ENCODE data around the gene OR51E1. TPM values are rescaled to one million over a fixed set of nuclear protein-coding genes. Genes with fewer than 3 reads are reported as not detected.

Gene OR51E1
- total and polyA plus RNA-seq, 10 donors, result 0.04 to 0.18 (median 0.06) TPM; not detected in 7

DNA sequence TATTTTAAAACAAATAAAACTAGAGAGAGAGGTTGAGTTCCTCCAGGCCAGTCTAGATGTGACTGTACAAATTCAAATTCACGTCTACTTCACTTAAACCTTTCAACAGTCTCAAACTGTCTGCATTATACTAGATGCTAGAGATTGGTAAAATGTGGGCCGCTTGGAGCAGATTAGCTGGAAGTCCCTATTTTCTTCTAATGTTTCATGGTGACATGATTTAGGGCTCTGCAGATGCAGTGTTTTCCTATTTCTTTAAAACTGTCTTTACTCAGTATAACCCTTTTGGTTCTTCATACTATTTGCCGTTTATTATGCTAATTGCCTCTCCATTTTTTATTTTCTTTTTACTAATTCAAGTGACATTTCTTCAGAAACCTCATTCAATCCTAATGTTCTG, 20.4 kb downstream of the OR51E1 start:
- Histone ChIP-seq H3K9me3 (no peaks in the 10 kb centered on the region), H3K4me3 (no peak overlapping the region), H3K36me3 (no peaks in the 10 kb centered on the region), H3K27me3 (replicated peaks in 1 of 7) (peaks cover 0 to 10% (median 0%) of the 10 kb centered on the region in 7 donors), H3K27ac (no peak overlapping the region), H3K4me1 (no peaks in the 10 kb centered on the region)
- TF ChIP-seq, protein P1, sequence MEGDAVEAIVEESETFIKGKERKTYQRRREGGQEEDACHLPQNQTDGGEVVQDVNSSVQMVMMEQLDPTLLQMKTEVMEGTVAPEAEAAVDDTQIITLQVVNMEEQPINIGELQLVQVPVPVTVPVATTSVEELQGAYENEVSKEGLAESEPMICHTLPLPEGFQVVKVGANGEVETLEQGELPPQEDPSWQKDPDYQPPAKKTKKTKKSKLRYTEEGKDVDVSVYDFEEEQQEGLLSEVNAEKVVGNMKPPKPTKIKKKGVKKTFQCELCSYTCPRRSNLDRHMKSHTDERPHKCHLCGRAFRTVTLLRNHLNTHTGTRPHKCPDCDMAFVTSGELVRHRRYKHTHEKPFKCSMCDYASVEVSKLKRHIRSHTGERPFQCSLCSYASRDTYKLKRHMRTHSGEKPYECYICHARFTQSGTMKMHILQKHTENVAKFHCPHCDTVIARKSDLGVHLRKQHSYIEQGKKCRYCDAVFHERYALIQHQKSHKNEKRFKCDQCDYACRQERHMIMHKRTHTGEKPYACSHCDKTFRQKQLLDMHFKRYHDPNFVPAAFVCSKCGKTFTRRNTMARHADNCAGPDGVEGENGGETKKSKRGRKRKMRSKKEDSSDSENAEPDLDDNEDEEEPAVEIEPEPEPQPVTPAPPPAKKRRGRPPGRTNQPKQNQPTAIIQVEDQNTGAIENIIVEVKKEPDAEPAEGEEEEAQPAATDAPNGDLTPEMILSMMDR (IDR thresholded peaks at IDR 0.05 in 8 of 11, conservative IDR thresholded peaks at IDR 0.05 in 3 of 11), result no peak
- TF ChIP-seq POLR2AphosphoS5 (IDR thresholded peaks at IDR 0.05) (no peak), POLR2A (IDR thresholded peaks at IDR 0.05) (no peak)
- intact Hi-C loops (cut with DNase I; ENCODE audit: low total_unique reads), result no loop called here
- 86 to 91% (median 87%) methylated on average over 3 of the region's 3 CpGs for WGBS, 5 donors
- no peak for DNase-seq

DNA sequence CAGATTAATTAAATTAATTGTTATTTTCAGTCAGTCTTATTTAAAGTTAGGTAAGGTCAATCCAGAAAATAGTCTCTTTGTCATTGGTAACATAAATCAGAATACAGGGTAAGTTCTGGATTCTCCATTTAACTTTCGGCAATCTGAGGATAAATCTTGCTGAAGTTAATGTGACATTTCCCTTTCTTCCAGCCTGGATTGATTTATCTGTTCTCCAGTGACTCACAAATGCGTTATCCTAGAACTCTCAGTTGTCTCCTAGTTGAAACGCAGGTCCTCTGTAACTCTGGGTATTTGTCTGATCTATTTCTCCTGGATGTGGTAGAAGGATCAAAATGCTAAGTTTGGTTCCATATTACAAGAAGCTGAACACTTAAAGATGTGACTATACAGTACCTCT, 21.0 kb downstream of the OR51E1 start:
- Histone ChIP-seq H3K27me3 (replicated peaks in 1 of 7) (peaks cover 0 to 7% (median 0%) of the 10 kb centered on the region in 7 donors), H3K9me3 (no peaks in the 10 kb centered on the region), H3K36me3 (no peaks in the 10 kb centered on the region), H3K4me1 (no peaks in the 10 kb centered on the region), H3K27ac (no peak overlapping the region), H3K4me3 (no peak overlapping the region)
- TF ChIP-seq POLR2A (IDR thresholded peaks at IDR 0.05) (no peak), POLR2AphosphoS5 (IDR thresholded peaks at IDR 0.05) (no peak)
- TF ChIP-seq, protein P1 (IDR thresholded peaks at IDR 0.05 in 8 of 11, conservative IDR thresholded peaks at IDR 0.05 in 3 of 11), result no peak
- 40 to 81% (median 67%) methylated on average over 3 of the region's 3 CpGs for WGBS, 5 donors
- DNase-seq, result no peak
- intact Hi-C loops (cut with DNase I; ENCODE audit: low total_unique reads), result no loop called here

DNA sequence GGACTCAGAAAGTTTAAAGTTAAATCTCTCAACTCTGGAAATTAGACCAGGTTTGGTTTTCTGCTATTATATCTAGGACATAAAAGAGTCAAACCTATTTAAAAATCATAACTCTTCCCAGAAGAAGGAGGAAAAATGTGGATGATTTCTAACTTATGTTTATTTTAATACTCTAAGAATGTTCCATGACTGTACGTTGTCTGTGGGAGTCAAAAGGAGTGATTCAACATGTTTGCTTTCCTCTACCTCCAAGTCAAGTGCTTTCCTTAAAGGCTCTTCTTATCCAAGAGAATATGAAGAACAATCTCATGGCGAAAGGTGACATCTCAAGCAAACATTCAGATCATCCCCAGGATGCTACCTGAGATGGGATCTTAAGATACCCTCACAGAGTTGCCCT, 21.6 kb downstream of the OR51E1 start:
- TF ChIP-seq POLR2A (IDR thresholded peaks at IDR 0.05) (no peak), POLR2AphosphoS5 (IDR thresholded peaks at IDR 0.05) (no peak)
- TF ChIP-seq, protein P1 (IDR thresholded peaks at IDR 0.05 in 8 of 11, conservative IDR thresholded peaks at IDR 0.05 in 3 of 11), result no peak
- Histone ChIP-seq H3K27ac (no peak overlapping the region), H3K27me3 (replicated peaks in 1 of 7) (peaks cover 0 to 7% (median 0%) of the 10 kb centered on the region in 7 donors), H3K9me3 (no peaks in the 10 kb centered on the region), H3K4me1 (no peaks in the 10 kb centered on the region), H3K36me3 (no peaks in the 10 kb centered on the region), H3K4me3 (no peak overlapping the region)
- DNase-seq, result no peak
- 69 to 89% (median 81%) methylated on average over 2 of the region's 2 CpGs for WGBS, 5 donors
- intact Hi-C loops (cut with DNase I; ENCODE audit: low total_unique reads), result no loop called here

DNA sequence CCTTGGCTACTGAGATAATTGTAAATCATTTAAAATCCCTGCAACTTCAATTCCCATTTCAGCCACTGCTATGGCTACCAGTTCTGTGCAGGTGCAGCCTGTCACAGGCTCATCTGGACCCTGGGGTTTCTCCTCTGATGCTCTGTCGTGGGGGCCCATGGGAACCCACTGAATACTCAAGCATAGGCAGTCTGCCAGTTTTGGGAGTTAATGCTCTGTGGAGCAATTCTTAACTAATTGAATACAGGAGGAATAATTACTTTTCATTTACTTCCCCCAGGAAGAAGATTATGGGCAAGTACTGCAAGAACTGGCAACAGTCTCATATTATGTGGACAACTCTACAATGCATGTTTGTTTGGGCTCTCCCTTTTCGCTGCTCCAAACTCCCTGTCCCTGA, 28.0 kb downstream of the OR51E1 start:
- H3K36me3 ChIP-seq, result no peaks in the 10 kb centered on the region
- DNase-seq, result no peak
- TF ChIP-seq POLR2A (IDR thresholded peaks at IDR 0.05) (no peak), POLR2AphosphoS5 (IDR thresholded peaks at IDR 0.05) (no peak)
- TF ChIP-seq, protein P1 (IDR thresholded peaks at IDR 0.05 in 8 of 11, conservative IDR thresholded peaks at IDR 0.05 in 3 of 11), result no peak
- no peak overlapping the region for H3K4me3 ChIP-seq
- H3K27ac ChIP-seq, result no peak overlapping the region
- WGBS, 5 donors, result 77 to 93% (median 88%) methylated on average over 2 of the region's 2 CpGs
- H3K9me3 ChIP-seq, result no peaks in the 10 kb centered on the region
- H3K4me1 ChIP-seq, result no peaks in the 10 kb centered on the region
- peaks cover 0 to 16% (median 0%) of the 10 kb centered on the region in 7 donors for H3K27me3 ChIP-seq (replicated peaks in 1 of 7)
- intact Hi-C loops (cut with DNase I; ENCODE audit: low total_unique reads), result no loop called here
